Ovary (tissue), 3 donors: ENCODE measurements around the gene COLGALT1.

Source experiments
- EP300 ChIP-seq: sonication (generic); formaldehyde crosslinking; IDR thresholded peaks from one replicate; pipeline ENCODE4 v1.6.1; 2017; ENCODE audit warnings: antibody characterized with exemption
- POLR2A ChIP-seq: fragments of 450-650 bp; IDR thresholded peaks from one replicate; pipeline ENCODE4 v1.6.1; 2017; ENCODE audit warnings: antibody characterized with exemption, mild to moderate bottlenecking, moderate library complexity
- TF ChIP-seq, protein P1 (sequence below), 3 donors: fragments of 450-650 bp in 2 of 3; fragments of 200-600 bp in 1 of 3; IDR thresholded peaks; one replicate each; pipeline versions ENCODE4 v1.5.1 to v1.8.0; 2016 to 2022; ENCODE audit warnings: antibody characterized with exemption in 3 of 3, mild to moderate bottlenecking in 1 of 3
- donor health status: DM: no; HTN: no; CAD: no.

DNA sequence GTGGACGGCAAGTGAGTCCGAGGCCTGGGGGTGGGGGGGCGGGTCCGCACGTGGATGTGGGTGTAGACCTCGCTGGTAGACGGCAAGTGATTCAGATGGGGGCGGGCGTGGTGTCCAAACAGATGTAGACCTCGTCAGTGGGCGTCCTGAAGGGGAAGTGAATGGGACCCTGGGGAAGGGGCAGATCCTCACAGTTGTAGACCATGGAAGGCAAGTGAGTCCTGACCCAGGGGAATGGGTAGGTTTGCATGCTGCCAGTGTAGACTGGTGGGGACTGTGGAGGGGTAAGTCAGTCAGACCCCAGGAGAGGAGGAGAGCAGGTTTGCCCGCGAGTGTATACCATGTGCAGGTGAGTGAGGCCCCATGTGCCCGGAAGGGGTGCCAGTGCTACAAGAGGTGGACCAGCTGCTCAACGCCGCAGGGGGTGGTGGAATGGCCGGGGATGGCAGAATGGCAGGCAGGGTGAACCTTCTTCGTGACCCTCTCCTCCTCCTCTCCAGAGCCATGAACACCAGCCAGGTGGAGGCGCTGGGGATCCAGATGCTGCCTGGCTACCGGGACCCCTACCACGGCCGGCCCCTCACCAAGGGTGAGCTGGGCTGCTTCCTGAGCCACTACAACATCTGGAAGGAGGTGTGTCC is 22.1 kb downstream of the COLGALT1 start:
- TF ChIP-seq, protein P1, sequence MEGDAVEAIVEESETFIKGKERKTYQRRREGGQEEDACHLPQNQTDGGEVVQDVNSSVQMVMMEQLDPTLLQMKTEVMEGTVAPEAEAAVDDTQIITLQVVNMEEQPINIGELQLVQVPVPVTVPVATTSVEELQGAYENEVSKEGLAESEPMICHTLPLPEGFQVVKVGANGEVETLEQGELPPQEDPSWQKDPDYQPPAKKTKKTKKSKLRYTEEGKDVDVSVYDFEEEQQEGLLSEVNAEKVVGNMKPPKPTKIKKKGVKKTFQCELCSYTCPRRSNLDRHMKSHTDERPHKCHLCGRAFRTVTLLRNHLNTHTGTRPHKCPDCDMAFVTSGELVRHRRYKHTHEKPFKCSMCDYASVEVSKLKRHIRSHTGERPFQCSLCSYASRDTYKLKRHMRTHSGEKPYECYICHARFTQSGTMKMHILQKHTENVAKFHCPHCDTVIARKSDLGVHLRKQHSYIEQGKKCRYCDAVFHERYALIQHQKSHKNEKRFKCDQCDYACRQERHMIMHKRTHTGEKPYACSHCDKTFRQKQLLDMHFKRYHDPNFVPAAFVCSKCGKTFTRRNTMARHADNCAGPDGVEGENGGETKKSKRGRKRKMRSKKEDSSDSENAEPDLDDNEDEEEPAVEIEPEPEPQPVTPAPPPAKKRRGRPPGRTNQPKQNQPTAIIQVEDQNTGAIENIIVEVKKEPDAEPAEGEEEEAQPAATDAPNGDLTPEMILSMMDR (IDR thresholded peaks at IDR 0.05), result no peak
- TF ChIP-seq EP300 (no peak), POLR2A (no peak)
